Suppressor macrophage treated with lipopolysaccharide for 1 hour (primary cell): ENCODE data around the gene PLAAT3.
"Not testable (repeated sequence)": the region's sequence is repeated elsewhere in the genome, so short reads cannot be mapped to it uniquely, and the experiment has no call there.

Source experiments
- DNase-seq, 3 donors: peaks; one replicate each; pipeline ENCODE4 v3.0.0-alpha.2; 2020 to 2022

PLAAT3 gene

DNA sequence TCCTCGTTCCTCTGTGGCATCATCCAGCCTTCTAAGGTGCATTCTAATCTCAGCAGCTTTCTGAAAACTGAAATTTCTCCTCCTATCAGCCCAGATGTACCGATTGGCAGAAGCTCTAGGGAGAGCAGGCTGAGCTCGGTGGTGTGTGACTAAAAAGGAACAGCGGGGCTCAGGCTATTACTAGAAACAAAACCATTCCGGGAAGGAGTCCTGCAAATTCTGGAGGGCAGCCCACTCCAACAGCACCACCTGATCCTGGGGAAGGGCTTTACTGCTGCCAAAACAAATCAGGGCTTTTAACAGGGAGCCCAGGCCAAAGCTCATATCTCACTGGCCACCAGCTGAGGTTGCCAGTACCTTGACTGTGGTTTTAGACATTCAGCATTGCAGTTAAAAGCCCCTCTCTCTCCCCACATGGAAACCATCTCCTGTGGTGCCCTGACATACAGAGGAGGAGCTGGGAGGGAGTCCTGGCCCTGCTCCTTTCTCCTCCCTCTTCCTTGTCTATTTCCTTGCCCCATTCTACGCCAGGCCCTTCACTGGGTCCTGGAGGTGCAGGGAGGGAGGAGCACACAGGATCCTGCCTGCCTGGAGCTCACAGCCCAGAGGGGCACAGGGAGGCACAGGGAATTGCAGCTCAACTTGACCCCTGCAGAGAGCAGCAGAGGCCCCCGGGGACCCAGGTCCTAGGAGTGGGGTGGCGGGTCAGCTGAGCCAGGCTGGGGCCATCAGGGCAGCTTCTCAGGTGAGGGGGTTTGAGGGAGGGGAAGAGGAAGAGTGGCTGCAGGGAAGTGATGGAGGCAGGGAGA lies 76.7 kb downstream of the PLAAT3 start:
- peak; percentile 20 to 43 (median 31) for DNase-seq

DNA sequence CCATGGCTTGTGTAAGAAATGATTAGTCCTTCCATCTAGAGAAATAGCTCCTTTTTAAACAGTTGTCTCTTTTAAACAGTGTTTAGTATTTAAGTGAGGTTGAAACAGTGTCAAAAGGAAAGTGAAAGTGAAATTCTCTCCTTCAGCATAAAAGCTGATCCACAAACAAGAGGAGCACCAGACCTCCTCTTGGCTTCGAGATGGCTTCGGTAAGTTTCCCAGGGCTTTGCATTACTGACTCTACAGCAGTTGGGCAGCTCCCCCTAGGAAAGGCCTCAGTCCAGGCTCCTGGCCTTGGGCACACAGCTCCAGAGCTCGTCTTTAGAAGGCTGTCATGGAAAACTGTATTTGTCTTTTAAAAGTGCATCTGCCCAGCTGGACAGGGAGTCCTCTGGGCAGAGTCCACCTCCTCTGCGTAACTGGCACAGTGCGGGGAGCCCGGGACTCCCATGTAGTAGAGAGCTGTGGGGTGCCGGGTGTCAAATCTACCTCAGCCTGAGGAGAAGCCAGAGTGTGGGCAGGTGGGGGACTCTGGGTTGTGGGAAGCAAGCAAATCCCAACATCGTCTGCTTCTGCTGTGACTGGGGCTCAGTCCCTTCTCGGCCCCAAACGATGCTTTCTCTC lies 77.5 kb downstream of the PLAAT3 start, which contains the start of gene PLAAT4:
TSS of gene PLAAT4 (plus strand) at position 140 of the 624 bp plus-strand sequence. CDS start at position 201, 61 bp downstream.
- peak; percentile 62 to 78 (median 66) for DNase-seq

DNA sequence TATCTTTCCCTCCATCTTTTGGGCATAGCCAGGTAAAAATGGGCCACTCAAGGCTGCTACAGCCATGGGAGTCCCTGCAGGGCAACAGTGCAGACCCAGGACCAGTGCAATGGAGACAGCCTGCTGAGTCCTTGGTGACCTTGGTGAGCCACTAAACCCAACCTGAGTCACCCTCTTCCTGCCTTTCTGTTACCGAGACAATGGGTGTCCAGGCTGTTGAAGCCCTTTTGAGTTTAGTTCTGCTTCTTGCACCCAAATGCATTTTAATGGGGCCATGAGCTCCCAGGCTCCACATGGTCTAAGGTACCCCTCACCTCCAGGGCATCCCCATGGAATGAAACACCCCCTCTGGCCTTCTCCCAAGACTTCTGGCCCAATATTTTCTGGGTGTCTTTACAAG lies 78.5 kb downstream of the PLAAT3 start:
- peak in 1 of 3 donors; percentile 17 for DNase-seq

DNA sequence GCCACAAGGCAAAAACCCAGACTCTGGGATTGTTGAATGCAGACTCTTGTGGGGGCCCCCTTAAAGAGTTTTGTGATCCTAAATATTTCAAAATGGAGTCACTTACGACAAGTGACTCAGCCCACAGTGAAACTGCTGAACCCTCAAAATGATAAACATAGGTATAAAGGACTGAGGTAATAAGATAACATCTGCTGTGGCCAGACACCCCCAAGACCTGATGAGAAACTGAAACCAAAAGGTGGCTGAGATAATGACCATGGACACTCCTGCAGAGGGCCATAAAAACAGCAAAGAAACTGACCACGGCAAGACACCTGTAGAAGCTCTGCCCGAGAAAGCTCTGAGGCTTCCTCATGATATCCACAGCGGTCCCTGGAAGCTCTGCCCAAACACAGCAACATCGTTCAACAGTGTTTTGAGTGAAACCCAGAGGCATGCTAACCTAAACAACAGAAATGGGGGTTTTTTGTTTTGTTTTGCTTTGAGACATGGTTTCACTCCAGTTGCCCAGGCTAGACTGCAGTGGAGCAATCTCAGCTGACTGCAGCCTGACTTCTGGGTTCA lies 79.3 kb downstream of the PLAAT3 start:
- no peak for DNase-seq

DNA sequence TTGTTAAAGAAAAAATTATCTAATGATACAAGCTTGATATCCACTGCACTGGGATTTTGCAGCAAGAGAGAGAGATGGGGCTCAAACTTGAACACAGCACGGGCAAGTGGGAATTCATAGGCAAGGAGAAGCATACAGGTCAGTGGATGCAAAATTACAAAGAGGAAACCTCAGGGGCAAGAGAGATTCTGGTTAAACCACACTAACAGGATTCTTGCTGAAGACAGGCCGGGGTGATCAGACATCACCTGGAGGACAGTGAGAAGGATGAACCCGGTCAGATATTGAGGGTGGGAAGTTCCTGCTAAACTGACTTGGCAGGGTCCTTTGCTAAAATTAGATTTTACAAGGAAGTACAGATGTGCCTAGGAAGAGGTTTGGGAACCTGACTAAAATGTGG lies 80.2 kb downstream of the PLAAT3 start:
- no peak for DNase-seq

DNA sequence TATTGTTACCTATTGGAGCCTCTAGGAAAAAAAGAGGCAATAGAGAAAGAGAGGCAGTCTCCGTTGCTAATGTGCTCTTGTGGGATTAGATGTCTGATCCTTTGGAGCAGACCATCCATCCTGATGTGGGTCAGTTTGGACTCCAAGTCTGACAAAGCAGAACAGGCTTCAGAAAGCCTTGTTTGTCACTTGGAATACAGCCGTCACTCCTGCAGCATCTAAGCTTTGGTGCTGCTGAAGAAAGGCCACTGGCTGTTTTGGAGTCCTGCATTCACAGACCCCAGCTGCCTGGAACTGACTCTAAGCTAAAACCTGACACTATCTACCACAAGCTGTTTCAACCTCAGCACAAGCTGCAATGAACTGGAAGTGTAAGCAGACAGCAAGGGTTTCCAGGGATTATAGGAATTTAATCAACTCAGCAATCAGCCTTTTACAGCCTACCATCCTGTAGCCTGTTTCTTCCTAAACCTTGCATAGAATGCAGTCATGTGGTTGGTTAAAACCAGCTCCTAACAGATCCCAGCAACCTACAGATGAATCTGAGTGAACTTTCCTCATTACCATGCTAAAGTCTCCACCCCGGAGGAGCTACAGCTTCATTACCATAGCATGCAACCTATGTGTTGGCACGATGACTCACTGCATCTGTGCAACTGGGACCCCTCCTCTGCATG lies 81.3 kb downstream of the PLAAT3 start:
- no peak for DNase-seq

DNA sequence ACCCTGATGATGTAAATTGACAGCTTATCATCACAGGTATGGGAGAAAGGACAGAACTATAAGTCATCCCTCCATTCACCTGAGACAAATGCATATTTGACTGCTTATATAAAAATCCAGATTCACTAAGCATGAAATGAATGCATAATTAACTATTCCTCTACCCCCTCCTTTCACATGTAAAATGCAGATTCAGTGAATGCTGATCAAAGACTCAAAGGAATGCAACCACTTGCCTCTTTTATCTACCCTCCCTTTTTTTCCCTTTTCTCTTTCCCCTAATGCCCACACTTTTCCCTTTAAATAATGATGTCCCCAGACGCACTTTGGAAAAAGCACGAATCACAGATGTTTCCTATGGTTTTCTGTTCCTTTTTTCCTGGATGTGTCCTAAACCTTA lies 82.1 kb downstream of the PLAAT3 start:
- DNase-seq, result no peak

DNA sequence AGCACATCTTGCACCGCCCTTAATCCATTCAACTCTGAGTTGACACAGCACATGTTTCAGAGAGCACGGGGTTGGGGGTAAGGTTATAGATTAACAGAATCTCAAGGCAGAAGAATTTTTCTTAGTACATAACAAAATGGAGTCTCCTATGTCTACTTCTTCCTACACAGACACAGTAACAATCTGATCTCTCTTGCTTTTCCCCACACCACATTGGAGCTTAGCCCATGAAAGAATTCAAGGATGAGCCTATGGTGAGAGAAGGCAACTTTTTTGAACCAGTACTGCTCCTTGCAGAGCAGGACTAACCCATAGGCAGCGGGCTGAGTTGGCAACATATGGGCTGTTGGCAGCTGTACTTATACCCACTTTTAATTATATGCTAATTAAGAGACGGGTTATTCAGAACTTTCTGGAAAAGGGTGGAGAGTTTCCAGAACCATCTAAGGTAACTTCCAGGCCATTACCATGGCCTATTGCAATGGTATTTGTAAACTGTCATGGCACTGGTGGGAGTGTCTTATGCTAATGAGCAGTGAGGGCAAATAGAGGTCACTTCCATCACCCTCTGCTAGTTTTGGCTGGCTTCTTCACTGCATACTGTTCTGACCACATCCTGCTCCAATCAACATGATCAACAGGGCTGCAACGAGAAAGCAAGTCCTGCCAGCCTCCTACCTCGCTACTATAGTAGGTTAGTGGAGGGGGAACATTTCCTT lies 83.0 kb downstream of the PLAAT3 start:
- DNase-seq, result not testable (repeated sequence)

DNA sequence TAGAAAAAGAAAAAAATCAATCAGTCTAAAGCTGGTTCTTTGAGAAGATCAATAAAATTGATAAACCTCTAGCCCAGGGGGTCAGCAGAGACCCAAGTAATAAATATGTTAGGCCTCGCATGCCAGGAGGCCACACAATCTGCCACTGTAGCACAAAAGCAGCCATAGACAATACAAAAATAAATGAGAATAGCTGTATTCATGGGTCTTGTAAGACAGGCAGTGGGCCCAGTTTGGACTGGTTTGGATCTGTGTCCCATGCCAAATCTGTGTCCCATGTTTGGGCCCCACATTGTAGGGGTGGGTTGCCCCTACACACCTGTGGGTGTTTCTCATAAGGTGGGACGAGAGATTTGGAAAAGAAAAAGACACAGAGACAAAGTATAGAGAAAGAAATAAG lies 84.2 kb downstream of the PLAAT3 start:
- no peak for DNase-seq

DNA sequence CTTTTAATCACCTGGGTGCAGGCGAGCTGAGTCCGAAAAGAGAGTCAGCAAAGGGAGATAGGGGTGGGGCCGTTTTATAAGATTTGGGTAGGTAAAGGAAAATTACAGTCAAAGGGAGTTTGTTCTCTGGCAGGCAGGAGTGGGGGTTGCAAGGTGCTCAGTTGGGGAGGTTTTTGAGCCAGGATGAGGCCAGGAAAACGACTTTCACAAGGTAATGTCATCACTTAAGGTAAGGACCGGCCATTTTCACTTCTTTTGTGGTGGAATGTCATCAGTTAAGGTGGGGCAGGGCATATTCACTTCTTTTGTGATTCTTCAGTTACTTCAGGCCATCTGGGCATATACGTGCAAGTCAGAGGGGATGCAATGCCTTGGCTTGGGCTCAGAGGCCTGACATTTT lies 84.9 kb downstream of the PLAAT3 start:
- not testable (repeated sequence) for DNase-seq

DNA sequence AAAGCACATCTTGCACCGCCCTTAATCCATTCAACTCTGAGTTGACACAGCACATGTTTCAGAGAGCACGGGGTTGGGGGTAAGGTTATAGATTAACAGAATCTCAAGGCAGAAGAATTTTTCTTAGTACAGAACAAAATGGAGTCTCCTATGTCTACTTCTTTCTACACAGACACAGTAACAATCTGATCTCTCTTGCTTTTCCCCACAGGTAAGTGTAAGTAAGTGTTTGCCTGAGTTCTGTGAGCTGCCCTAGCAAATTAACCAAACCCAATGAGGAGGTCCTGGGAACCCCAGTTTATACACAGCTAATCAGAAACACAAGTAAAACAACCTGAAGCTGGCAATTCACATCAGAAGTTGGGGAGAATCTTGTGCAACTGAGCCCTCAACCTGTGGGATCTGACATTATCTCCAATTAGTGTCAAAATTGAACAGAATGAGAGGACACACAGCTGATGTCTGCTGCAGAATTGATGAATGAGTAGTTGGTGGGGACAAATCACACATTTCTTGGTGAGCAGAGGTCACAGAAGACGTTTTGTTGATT lies 85.4 kb downstream of the PLAAT3 start:
- not testable (repeated sequence) for DNase-seq

DNA sequence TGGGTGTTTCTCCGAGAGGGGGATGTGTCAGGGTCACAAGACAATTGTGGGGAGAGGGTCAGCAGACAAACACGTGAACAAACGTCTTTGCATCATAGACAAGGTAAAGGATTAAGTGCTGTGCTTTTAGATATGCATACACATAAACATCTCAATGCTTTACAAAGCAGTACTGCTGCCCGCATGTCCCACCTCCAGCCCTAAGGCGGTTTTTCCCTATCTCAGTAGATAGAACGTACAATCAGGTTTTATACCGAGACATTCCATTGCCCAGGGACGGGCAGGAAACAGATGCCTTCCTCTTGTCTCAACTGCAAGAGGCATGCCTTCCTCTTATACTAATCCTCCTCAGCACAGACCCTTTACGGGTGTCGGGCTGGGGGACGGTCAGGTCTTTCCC lies 86.1 kb downstream of the PLAAT3 start:
- not testable (repeated sequence) for DNase-seq

DNA sequence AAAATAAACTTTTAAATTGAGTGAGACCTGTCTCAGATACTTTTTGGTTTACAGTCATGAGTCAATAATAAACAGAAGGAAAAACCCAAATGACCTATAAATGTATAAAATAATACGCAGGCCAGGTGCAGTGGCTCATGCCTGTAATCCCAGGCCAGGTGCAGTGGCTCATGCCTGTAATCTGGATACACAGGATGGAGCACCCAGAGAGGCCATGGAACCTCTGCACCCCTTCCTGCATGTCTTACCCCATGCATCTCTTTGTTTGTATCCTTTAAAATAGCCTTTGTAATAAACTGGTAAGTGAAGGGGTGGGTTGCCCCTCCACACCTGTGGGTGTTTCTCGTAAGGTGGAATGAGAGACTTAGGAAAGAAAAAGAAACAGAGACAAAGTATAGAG lies 86.6 kb downstream of the PLAAT3 start:
- no peak for DNase-seq
